A549 (cell line): Measurements from ENCODE around the gene LGR4. TPM values are rescaled to one million over a fixed set of nuclear protein-coding genes. Genes with fewer than 3 reads are reported as not detected.

Experiments
- ATAC-seq, 2 experiments: fragments of 200-7000 bp in 1 of 2; fragments of >200 bp in 1 of 2; cut with Nextera tagmentation in 1 of 2; cut with Tn5 transposase in 1 of 2; 3 replicates each; pipeline versions ENCODE4 v1.8.0 to v1.9.1; 2018 to 2020; ENCODE audit warnings: mild to moderate bottlenecking in 1 of 2, moderate library complexity in 1 of 2
- CTCF ChIA-PET: fragments of 300-600 bp; sonication (Branson Sonifier 250); formaldehyde crosslinking; extraction: SDS; loops from one replicate; lab custom pipeline; 2021; ENCODE audit warnings: antibody characterized with exemption, inconsistent platforms; lab: Yijun Ruan, JAX
- POLR2A ChIA-PET: fragments of 350-600 bp; formaldehyde crosslinking; extraction: SDS; loops from one replicate; lab custom pipeline; 2021; ENCODE audit warnings: antibody characterized with exemption, inconsistent platforms; lab: Yijun Ruan, JAX
- DNase-seq, 2 experiments: peaks; one replicate each; pipeline versions ENCODE4 v3.0.0 to v3.0.0-alpha.2; 2011 to 2016; ENCODE audit warnings: low read depth in 1 of 2, low spot score in 1 of 2
- FAIRE-seq: peaks from 2 replicates; lab custom pipeline; 2011; peaks lifted over from hg19 to GRCh38; lab: Jason Lieb, UNC
- H3K27ac ChIP-seq, 2 experiments: fragments of >200 bp; sonication (Bioruptor Twin); formaldehyde crosslinking; 3 replicates each; pipeline ENCODE4 v1.5.1; 2016 to 2017
- H3K4me1 ChIP-seq: fragments of >200 bp; sonication (Bioruptor Twin); formaldehyde crosslinking; 3 replicates; pipeline ENCODE4 v1.6.1; 2016
- H3K4me2 ChIP-seq: fragments of >200 bp; sonication (Bioruptor Twin); formaldehyde crosslinking; 3 replicates; pipeline ENCODE4 v1.6.1; 2016
- H3K4me3 ChIP-seq: fragments of >200 bp; sonication (Bioruptor Twin); formaldehyde crosslinking; 3 replicates; pipeline ENCODE4 v1.5.1; 2016
- H3K9me3 ChIP-seq: fragments of >200 bp; sonication (Bioruptor Twin); formaldehyde crosslinking; 3 replicates; pipeline ENCODE4 v1.6.1; 2016
- ATOH8 ChIP-seq: fragments of 250-450 bp; sonication (Bioruptor Pico); IDR thresholded peaks from 2 replicates; pipeline ENCODE4 v1.5.0; 2020; ENCODE audit warnings: low read depth, mild to moderate bottlenecking, moderate library complexity
- BCL3 ChIP-seq: fragments of >200 bp; sonication (Bioruptor Twin); formaldehyde crosslinking; IDR thresholded peaks from 3 replicates; pipeline ENCODE4 v1.6.1; 2016
- CHD4 ChIP-seq: fragments of 200-600 bp; sonication (generic); IDR thresholded peaks from 2 replicates; pipeline ENCODE4 v1.6.1; 2016; ENCODE audit warnings: antibody characterized with exemption, mild to moderate bottlenecking, borderline replicate concordance
- CTCF ChIP-seq: fragments of >200 bp; sonication (Bioruptor Twin); formaldehyde crosslinking; IDR thresholded peaks from 3 replicates; pipeline ENCODE4 v1.5.1; 2016
- ESRRA ChIP-seq: fragments of 150-350 bp; IDR thresholded peaks from 2 replicates; pipeline ENCODE4 v1.6.1; 2014; ENCODE audit warnings: mild to moderate bottlenecking, low read length, borderline replicate concordance
- HES2 ChIP-seq: fragments of >200 bp; sonication (Bioruptor Twin); formaldehyde crosslinking; IDR thresholded peaks from 2 replicates; pipeline ENCODE4 v1.6.1; 2016
- HEYL ChIP-seq: fragments of 250-450 bp; sonication (Bioruptor Pico); IDR thresholded peaks from 2 replicates; pipeline ENCODE4 v1.8.0; 2021; ENCODE audit warnings: mild to moderate bottlenecking, moderate library complexity
- HOXA7 ChIP-seq: fragments of 250-450 bp; sonication (Bioruptor Pico); IDR thresholded peaks from 2 replicates; pipeline ENCODE4 v1.5.0; 2020; ENCODE audit warnings: mild to moderate bottlenecking, moderate library complexity
- HOXB13 ChIP-seq: fragments of 250-450 bp; sonication (Bioruptor Pico); IDR thresholded peaks from 2 replicates; pipeline ENCODE4 v1.5.0; 2020; ENCODE audit warnings: low read depth, mild to moderate bottlenecking, moderate library complexity
- HOXB5 ChIP-seq: fragments of 250-450 bp; sonication (Bioruptor Pico); IDR thresholded peaks from 2 replicates; pipeline ENCODE4 v1.5.0; 2020; ENCODE audit warnings: mild to moderate bottlenecking, moderate library complexity
- JUN ChIP-seq, 2 experiments: fragments of >200 bp; sonication (Bioruptor Twin); formaldehyde crosslinking; IDR thresholded peaks; 2 replicates in 1 of 2; 3 replicates in 1 of 2; pipeline ENCODE4 v1.6.1; 2016 to 2017
- KDM1A ChIP-seq: fragments of 200-600 bp; sonication (generic); IDR thresholded peaks from 2 replicates; pipeline ENCODE4 v1.6.1; 2016; ENCODE audit warnings: low read depth, mild to moderate bottlenecking
- KDM5A ChIP-seq: fragments of 200-600 bp; sonication (generic); IDR thresholded peaks from 2 replicates; pipeline ENCODE4 v1.6.1; 2016; ENCODE audit warnings: antibody characterized with exemption, mild to moderate bottlenecking
- MAFK ChIP-seq: fragments of 450-650 bp; IDR thresholded peaks from 2 replicates; pipeline ENCODE4 v1.6.1; 2014; ENCODE audit not compliant: partially characterized antibody
- MYC ChIP-seq: IDR thresholded peaks from 2 replicates; pipeline ENCODE4 v1.6.1; 2012; ENCODE audit warnings: mild to moderate bottlenecking, inconsistent platforms, low read length, improper control_type of control experiment, borderline replicate concordance
- NPAS2 ChIP-seq: fragments of 250-450 bp; sonication (Bioruptor Pico); IDR thresholded peaks from 2 replicates; pipeline ENCODE4 v1.8.0; 2022; ENCODE audit warnings: mild to moderate bottlenecking, moderate library complexity, borderline replicate concordance
- NR3C1 ChIP-seq: fragments of >200 bp; sonication (Bioruptor Twin); formaldehyde crosslinking; IDR thresholded peaks from 3 replicates; pipeline ENCODE4 v1.6.1; 2017
- RAD21 ChIP-seq, 2 experiments: fragments of >200 bp in 1 of 2; sonication (Bioruptor Twin) in 1 of 2; formaldehyde crosslinking in 1 of 2; IDR thresholded peaks in 1 of 2; conservative IDR thresholded peaks in 1 of 2; 2 replicates in 1 of 2; 3 replicates in 1 of 2; pipeline ENCODE4 v1.6.1; 2012 to 2018; ENCODE audit warnings: inconsistent platforms in 1 of 2
- RARB ChIP-seq: fragments of 250-450 bp; sonication (Bioruptor Pico); IDR thresholded peaks from 2 replicates; pipeline ENCODE4 v1.8.0; 2021; ENCODE audit warnings: mild to moderate bottlenecking, moderate library complexity
- RFX5 ChIP-seq: fragments of 450-650 bp; IDR thresholded peaks from 2 replicates; pipeline ENCODE4 v1.7.1; 2014; ENCODE audit warnings: antibody characterized with exemption, mild to moderate bottlenecking, moderate library complexity
- RNF2 ChIP-seq: fragments of 200-600 bp; sonication (generic); IDR thresholded peaks from 2 replicates; pipeline ENCODE4 v1.6.1; 2016; ENCODE audit warnings: low read depth, mild to moderate bottlenecking, antibody characterized with exemption, moderate library complexity, borderline replicate concordance
- SMC3 ChIP-seq: fragments of >200 bp; sonication (Bioruptor Twin); formaldehyde crosslinking; IDR thresholded peaks from 3 replicates; pipeline ENCODE4 v1.6.1; 2018; ENCODE audit warnings: inconsistent platforms
- SREBF2 ChIP-seq: fragments of 450-650 bp; IDR thresholded peaks from 2 replicates; pipeline ENCODE4 v1.6.1; 2014; ENCODE audit warnings: mild to moderate bottlenecking, moderate library complexity
- TFCP2L1 ChIP-seq: fragments of 250-450 bp; sonication (Bioruptor Pico); IDR thresholded peaks from 2 replicates; pipeline ENCODE4 v1.5.0; 2021; ENCODE audit warnings: mild to moderate bottlenecking
- TP53 ChIP-seq: fragments of 250-450 bp; sonication (Bioruptor Pico); IDR thresholded peaks from 2 replicates; pipeline ENCODE4 v1.5.0; 2021; ENCODE audit warnings: mild to moderate bottlenecking, moderate library complexity
- ZSCAN20 ChIP-seq: fragments of 250-450 bp; sonication (Bioruptor Pico); IDR thresholded peaks from 2 replicates; pipeline ENCODE4 v1.8.0; 2022; ENCODE audit warnings: mild to moderate bottlenecking, moderate library complexity
- WGBS: methylation state at CpG from one replicate; pipeline ENCODE4 v1.1.6; 2017; ENCODE audit errors: missing lambda C conversion rate; 5-methylcytosine and 5-hydroxymethylcytosine counted together
- polyA plus RNA-seq, 4 experiments: library from polyadenylated mRNA; depleted of rRNA in 3 of 4; stranded (reverse); fragments of >200 nt; fragmentation: RNase III in 1 of 4; extraction: RNeasy Plus Mini Kit Qiagen cat#74134 plus additional on column Dnase treatment in 1 of 4; gene quantifications; 2 replicates in 3 of 4; 3 replicates in 1 of 4; pipeline ENCODE4 v1.2.3, GENCODE V29; 2011 to 2017

LGR4 gene
- polyA plus RNA-seq, 2 of the 4 experiments (the other 2 are of a cell fraction) = 41.2 to 130 TPM

GRCh38 chr11:27390318-27391295 is 82.0 kb downstream of the LGR4 start:
- H3K9me3 ChIP-seq = no peaks in the 10 kb centered on the region
- FAIRE-seq (no peak), ATAC-seq (peak in 1 of 2 experiments; percentile 55; a peak in 3 of 6 replicates), DNase-seq (peak in 1 of 2 experiments; percentile 37)
- H3K27ac ChIP-seq = peak overlapping the region; percentile 90 to 96
- ChIA-PET POLR2A (no interaction called here), CTCF (interaction anchor here (0.7 to 2.1 kb wide), 6 partner anchors 9 to 143 kb away, joined by 3 to 10 read pairs (median 4); no protein-coding TSS in a partner anchor)
- no peak for TF ChIP-seq ZSCAN20
- peak in 1 of 2 experiments; percentile 33; a peak in 3 of 5 replicates for TF ChIP-seq RAD21 (conservative IDR thresholded peaks at IDR 0.05 in 1 of 2, IDR thresholded peaks at IDR 0.05 in 1 of 2)
- TF ChIP-seq SMC3 = peak; percentile 49
- no peak for TF ChIP-seq BCL3
- peak; percentile 40; the same call in 2 of the 3 replicates for TF ChIP-seq CTCF
- peaks cover 97% of the 10 kb centered on the region for H3K4me1 ChIP-seq
- peak overlapping the region; percentile 10; the same call in 1 of the 3 replicates for H3K4me3 ChIP-seq
- WGBS = 36% methylated on average over 6 of the region's 6 CpGs
- peak overlapping the region; percentile 90 for H3K4me2 ChIP-seq

GRCh38 chr11:27388869-27389268 is 83.7 kb downstream of the LGR4 start:
- Histone ChIP-seq H3K4me3 (peak overlapping the region; percentile 10; the same call in 1 of the 3 replicates), H3K9me3 (no peaks in the 10 kb centered on the region), H3K4me1 (peaks cover 100% of the 10 kb centered on the region), H3K4me2 (peak overlapping the region; percentile 90), H3K27ac (peak overlapping the region; percentile 65 to 96)
- ATAC-seq (no peak), FAIRE-seq (peak; percentile 76), DNase-seq (no peak)
- 36% methylated on average over 1 of the region's 1 CpG for WGBS
- TF ChIP-seq HOXA7 (no peak), MAFK (peak; percentile 16), ESRRA (no peak), KDM5A (no peak), SMC3 (no peak), HEYL (CRISPR knock-in tag) (no peak), RARB (CRISPR knock-in tag) (no peak), HOXB13 (CRISPR knock-in tag) (no peak), MYC (no peak)
- POLR2A ChIA-PET = no interaction called here
- CTCF ChIA-PET = interaction anchor here (0.6 kb wide), 1 partner anchor 111 kb away, joined by 3 read pairs; no protein-coding TSS in a partner anchor

- ATAC-seq (peak in 1 of 2 experiments; percentile 37; a peak in 1 of 6 replicates), DNase-seq (no peak), FAIRE-seq (peak; percentile 46)
- WGBS = 42% methylated on average over 2 of the region's 2 CpGs
- Histone ChIP-seq H3K4me3 (no peak overlapping the region), H3K9me3 (no peaks in the 10 kb centered on the region), H3K27ac (peak overlapping the region; percentile 55 to 96; a peak in 4 of 6 replicates), H3K4me2 (peak overlapping the region; percentile 90), H3K4me1 (peaks cover 97% of the 10 kb centered on the region)
- POLR2A ChIA-PET = no interaction called here
- CTCF ChIA-PET = no interaction called here
- TF ChIP-seq NR3C1 = no peak
- no peak for TF ChIP-seq CHD4
- no peak for TF ChIP-seq HOXA7
- TF ChIP-seq SREBF2 = no peak
- TF ChIP-seq RFX5 = no peak
- no peak for TF ChIP-seq KDM1A
- TF ChIP-seq HES2 = no peak
- TF ChIP-seq HOXB13 (CRISPR knock-in tag) = no peak
- no peak for TF ChIP-seq JUN (IDR thresholded peaks at IDR 0.05)
- TF ChIP-seq ATOH8 (CRISPR knock-in tag) = no peak
- no peak for TF ChIP-seq HOXB5 (CRISPR knock-in tag)
- no peak for TF ChIP-seq RNF2
- TF ChIP-seq TFCP2L1 (CRISPR knock-in tag) = no peak
- TF ChIP-seq TP53 = no peak
- no peak for TF ChIP-seq NPAS2 (CRISPR knock-in tag)
Observed at GRCh38 chr11:27388001-27388400, 84.6 kb downstream of the LGR4 start.
